HEK293 (cell line): ENCODE results near the gene C5orf47.

Experiments
- CTCF ChIA-PET: fragments of 350-600 bp; formaldehyde crosslinking; extraction: SDS; loops from one replicate; lab custom pipeline; 2021; ENCODE audit warnings: antibody characterized with exemption; lab: Yijun Ruan, JAX
- POLR2A ChIA-PET: fragments of 300-600 bp; formaldehyde crosslinking; extraction: SDS; loops from one replicate; lab custom pipeline; 2020; ENCODE audit warnings: antibody characterized with exemption, inconsistent platforms; lab: Yijun Ruan, JAX
- H3K27ac ChIP-seq: fragments of 200-500 bp; sonication (Bioruptor generic); 2 replicates; pipeline ENCODE4 v1.5.1; 2014; ENCODE audit warnings: low read depth, low read length, control low read depth, inconsistent platforms; ENCODE audit errors: extremely low read depth
- H3K36me3 ChIP-seq, 2 experiments: fragments of 200-500 bp in 1 of 2; sonication (Bioruptor generic) in 1 of 2; 1 replicate in 1 of 2; 2 replicates in 1 of 2; pipeline ENCODE4 v1.5.1; 2014 to 2017; ENCODE audit warnings: inconsistent platforms in 2 of 2, low read length in 2 of 2; ENCODE audit not compliant: control insufficient read depth in 2 of 2, insufficient read depth in 1 of 2
- H3K4me1 ChIP-seq: fragments of 200-500 bp; sonication (Bioruptor generic); 2 replicates; pipeline ENCODE4 v1.5.1; 2014; ENCODE audit warnings: mild to moderate bottlenecking, low read length, inconsistent platforms; ENCODE audit not compliant: control insufficient read depth, insufficient read depth
- H3K4me3 ChIP-seq: 2 replicates; pipeline ENCODE4 v1.5.1; 2011; ENCODE audit warnings: low read depth, mild to moderate bottlenecking, control low read depth, low read length, moderate library complexity
- H3K9me3 ChIP-seq: fragments of 200-500 bp; sonication (Bioruptor generic); 2 replicates; pipeline ENCODE4 v1.5.1; 2014; ENCODE audit warnings: low read depth, low read length, inconsistent platforms; ENCODE audit not compliant: control insufficient read depth, insufficient read depth
- CTCF ChIP-seq: fragments of 450-650 bp; formaldehyde crosslinking; IDR thresholded peaks from 2 replicates; pipeline ENCODE4 v1.5.1; 2016; ENCODE audit warnings: missing biosample characterization, missing genetic modification characterization
- ZBTB10 ChIP-seq: fragments of 450-650 bp; formaldehyde crosslinking; IDR thresholded peaks from 2 replicates; pipeline ENCODE4 v1.5.1; 2016; ENCODE audit warnings: missing biosample characterization, missing genetic modification characterization
- ZNF2 ChIP-seq: fragments of 450-650 bp; formaldehyde crosslinking; IDR thresholded peaks from 2 replicates; pipeline ENCODE4 v1.5.1; 2016; ENCODE audit warnings: missing biosample characterization, missing genetic modification characterization
- ZNF211 ChIP-seq: fragments of 450-650 bp; formaldehyde crosslinking; IDR thresholded peaks from 2 replicates; pipeline ENCODE4 v1.5.1; 2016; ENCODE audit warnings: low read depth, missing biosample characterization, missing genetic modification characterization
- ZNF280C ChIP-seq: fragments of 450-650 bp; formaldehyde crosslinking; IDR thresholded peaks from 2 replicates; pipeline ENCODE4 v1.5.1; 2016; ENCODE audit warnings: missing biosample characterization, missing genetic modification characterization
- ZNF292 ChIP-seq: fragments of 450-650 bp; formaldehyde crosslinking; IDR thresholded peaks from 2 replicates; pipeline ENCODE4 v1.5.1; 2016; ENCODE audit warnings: low read depth, missing biosample characterization, missing genetic modification characterization, borderline replicate concordance
- ZNF398 ChIP-seq: fragments of 450-650 bp; formaldehyde crosslinking; IDR thresholded peaks from 2 replicates; pipeline ENCODE4 v1.5.1; 2017; ENCODE audit warnings: missing biosample characterization, missing genetic modification characterization
- ZNF621 ChIP-seq: fragments of 450-650 bp; formaldehyde crosslinking; IDR thresholded peaks from 2 replicates; pipeline ENCODE4 v1.5.1; 2017; ENCODE audit warnings: missing biosample characterization, missing genetic modification characterization
- ZNF707 ChIP-seq: fragments of 450-650 bp; formaldehyde crosslinking; IDR thresholded peaks from 2 replicates; pipeline ENCODE4 v1.5.1; 2016; ENCODE audit warnings: missing biosample characterization, missing genetic modification characterization
- ZNF837 ChIP-seq: fragments of 450-650 bp; formaldehyde crosslinking; IDR thresholded peaks from 2 replicates; pipeline ENCODE4 v1.5.1; 2016; ENCODE audit warnings: missing biosample characterization, missing genetic modification characterization

C5orf47 gene

DNA sequence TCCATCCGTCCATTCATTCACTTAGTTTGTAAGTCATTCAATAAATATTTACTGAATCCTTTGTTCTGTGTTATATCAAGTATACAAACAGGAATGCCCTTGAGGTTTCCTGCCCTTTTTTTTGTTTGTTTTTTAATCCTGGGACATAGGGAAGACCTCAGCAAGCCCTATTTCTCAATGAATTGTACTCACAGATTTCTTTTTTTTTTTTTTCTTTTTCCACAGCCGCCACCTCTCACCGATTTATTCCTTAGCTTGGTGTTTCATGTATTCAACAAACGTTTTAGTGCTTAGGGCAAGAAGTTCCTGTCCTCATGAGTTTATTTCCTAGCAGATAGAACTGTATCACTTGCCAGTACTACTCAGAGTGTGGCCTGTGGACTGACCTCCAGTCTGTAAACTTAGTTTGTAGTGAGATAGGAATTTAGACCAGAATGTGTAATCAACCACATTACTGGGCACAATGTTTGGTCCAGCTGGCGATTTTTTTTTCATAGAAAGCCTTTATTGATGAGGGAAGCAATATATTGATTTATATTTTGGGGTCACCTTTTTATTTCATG lies 35.4 kb upstream of the C5orf47 start:
- ChIA-PET CTCF (interaction anchor here (0.7 kb wide), 1 partner anchor 291 kb away, joined by 3 read pairs; no protein-coding TSS in a partner anchor), POLR2A (no interaction called here)
- Histone ChIP-seq H3K27ac (no peak overlapping the region), H3K9me3 (no peaks in the 10 kb centered on the region), H3K4me3 (no peak overlapping the region), H3K4me1 (peaks cover 2% of the 10 kb centered on the region; the same call in 1 of the 2 replicates), H3K36me3 (peaks cover 15 to 66% of the 10 kb centered on the region in 2 experiments)
- TF ChIP-seq ZNF211 (tag by site-specific recombination) = no peak
- TF ChIP-seq ZBTB10 (tag by site-specific recombination) = no peak
- no peak for TF ChIP-seq CTCF (tag by site-specific recombination)

DNA sequence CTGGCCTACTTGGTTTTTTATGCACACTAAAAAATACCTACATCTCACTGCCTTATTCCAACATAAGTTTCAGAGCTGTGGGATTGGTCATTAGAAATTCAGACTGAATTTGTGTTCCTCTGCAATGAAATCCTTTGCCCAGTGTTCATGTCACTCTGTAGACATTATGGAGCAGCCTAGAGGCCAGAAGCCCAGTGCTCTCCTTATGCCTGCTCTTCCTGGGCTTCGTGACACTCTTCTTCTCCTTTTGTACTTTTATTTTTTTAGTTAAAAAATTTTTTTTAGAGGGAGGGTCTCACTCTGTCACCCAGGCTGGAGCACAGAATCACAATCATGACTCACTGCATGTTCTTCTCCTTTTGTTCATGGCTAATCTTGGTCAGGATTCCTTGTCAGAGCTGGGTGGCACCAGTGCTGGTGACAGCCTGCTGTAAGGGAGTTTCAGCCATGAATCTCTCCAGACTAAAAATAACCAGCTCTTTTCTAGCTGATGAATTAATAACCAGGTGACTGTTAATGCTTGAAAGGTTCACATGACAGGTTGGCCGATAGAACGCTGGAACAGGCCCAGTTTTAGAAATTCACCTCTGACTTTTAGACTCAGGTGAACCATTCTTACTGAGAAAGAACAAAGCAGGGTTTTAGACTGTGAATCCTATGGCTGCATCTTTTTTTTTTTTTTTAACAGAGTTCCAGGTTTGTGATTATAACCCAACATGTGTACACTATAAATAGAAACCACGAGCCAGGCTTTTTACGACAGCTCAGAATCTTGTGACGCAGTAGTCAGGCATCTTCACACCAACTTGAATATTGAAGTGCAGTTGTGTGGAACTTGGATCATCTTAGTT lies 34.1 kb upstream of the C5orf47 start:
- POLR2A ChIA-PET = no interaction called here
- Histone ChIP-seq H3K9me3 (no peaks in the 10 kb centered on the region), H3K4me1 (peaks cover 2% of the 10 kb centered on the region; the same call in 1 of the 2 replicates), H3K27ac (no peak overlapping the region), H3K36me3 (peaks cover 15 to 63% of the 10 kb centered on the region in 2 experiments), H3K4me3 (no peak overlapping the region)
- CTCF ChIA-PET = interaction anchor here (0.6 kb wide), 1 partner anchor 35 kb away, joined by 6 read pairs; no protein-coding TSS in a partner anchor
- TF ChIP-seq ZNF280C (tag by site-specific recombination) (no peak), ZNF2 (no peak), ZNF707 (tag by site-specific recombination) (no peak), ZNF621 (tag by site-specific recombination) (no peak), ZNF837 (tag by site-specific recombination) (no peak), ZNF398 (tag by site-specific recombination) (no peak), ZNF292 (tag by site-specific recombination) (no peak)
